Heart left ventricle (tissue), 13 donors: ENCODE measurements around the gene USP25.

Experiments
- CTCF ChIP-seq, 12 donors: fragments of 200-600 bp; sonication (generic) in 4 of 12; IDR thresholded peaks; one replicate each; pipeline versions ENCODE4 v1.5.0 to v1.8.0; 2018 to 2022; ENCODE audit warnings: antibody characterized with exemption in 12 of 12, mild to moderate bottlenecking in 5 of 12
- POLR2A ChIP-seq, 2 donors: fragments of 450-650 bp; IDR thresholded peaks; one replicate each; pipeline ENCODE4 v1.6.1; 2017; ENCODE audit warnings: antibody characterized with exemption in 2 of 2, mild to moderate bottlenecking in 2 of 2, moderate library complexity in 2 of 2
- donor health status: ischemic (EF 13 %, LVEDD 7.1; RV severe dilation, severe dysfunction).
- donor health status: DM: no; HTN: yes; CAD: no.
- donor health status: DM: no; HTN: no; CAD: no.
- donor health status: ischemic (EF 25% LVEDD 6.9; RV normal size, moderate dysfunction).
- donor health status: ischemic (EF 25% LVEDD 5.7; RV mildly dilated, moderate dysfunction).
- donor health status: ischemic (EF 35%, LVEDD 5.7; RV mildly dilated, moderate dysfunction).
- donor health status: nonischemic (EF 11% LVEDD 7.7; RV severe dilation, severe dysfunction).
- donor health status: DM: yes; HTN: yes; CAD: no.
- donor health status: PGD.
- donor health status: ischemic (EF 29% LVEDD 5.4; RV normal size, mild dysfunction).
- donor health status: nonischemic (EF 23%, LVEDD 6.1; RV moderate dilation, normal function).

- TF ChIP-seq CTCF (IDR thresholded peaks at IDR 0.05): no peak
- TF ChIP-seq POLR2A (IDR thresholded peaks at IDR 0.05): no peak
These were observed 95.9 kb downstream of the USP25 start for GRCh38 chr21:15825700-15826099.
